DMS53 treated with DMSO at 0.1 percent for 48 hours (cell line): ENCODE measurements around the gene PCGF3.
"Not testable (repeated sequence)": the region's sequence is repeated elsewhere in the genome, so short reads cannot be mapped to it uniquely, and the experiment has no call there.

Experiments used
- DNase-seq: peaks from one replicate; lab custom pipeline; 2025; ENCODE audit not compliant: unreplicated experiment; lab: John Stamatoyannopoulos, UW

PCGF3 gene

DNA sequence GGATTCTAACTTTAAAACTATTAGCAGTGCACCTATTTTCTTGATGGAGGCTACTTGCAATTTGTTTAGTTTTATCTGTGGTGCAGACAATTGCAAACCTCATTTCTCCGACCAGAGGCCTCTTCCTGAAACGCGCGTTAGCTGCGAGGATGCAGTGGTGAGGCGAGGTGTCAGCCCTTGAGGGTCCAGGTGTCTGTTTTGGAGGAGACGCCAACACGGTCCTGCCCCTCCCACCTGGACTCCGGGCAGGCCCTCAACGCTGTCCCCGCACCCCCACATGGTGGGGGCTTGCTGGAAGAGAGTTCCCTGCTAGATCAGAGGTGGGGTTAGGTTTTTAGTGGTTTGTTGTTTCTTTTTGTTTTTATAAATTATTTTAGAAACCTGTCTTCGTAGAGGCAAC lies 34.4 kb downstream of the PCGF3 start:
- DNase-seq = no peak

GRCh38 chr4:740656-741282 lies 35.1 kb downstream of the PCGF3 start:
- no peak for DNase-seq

DNA sequence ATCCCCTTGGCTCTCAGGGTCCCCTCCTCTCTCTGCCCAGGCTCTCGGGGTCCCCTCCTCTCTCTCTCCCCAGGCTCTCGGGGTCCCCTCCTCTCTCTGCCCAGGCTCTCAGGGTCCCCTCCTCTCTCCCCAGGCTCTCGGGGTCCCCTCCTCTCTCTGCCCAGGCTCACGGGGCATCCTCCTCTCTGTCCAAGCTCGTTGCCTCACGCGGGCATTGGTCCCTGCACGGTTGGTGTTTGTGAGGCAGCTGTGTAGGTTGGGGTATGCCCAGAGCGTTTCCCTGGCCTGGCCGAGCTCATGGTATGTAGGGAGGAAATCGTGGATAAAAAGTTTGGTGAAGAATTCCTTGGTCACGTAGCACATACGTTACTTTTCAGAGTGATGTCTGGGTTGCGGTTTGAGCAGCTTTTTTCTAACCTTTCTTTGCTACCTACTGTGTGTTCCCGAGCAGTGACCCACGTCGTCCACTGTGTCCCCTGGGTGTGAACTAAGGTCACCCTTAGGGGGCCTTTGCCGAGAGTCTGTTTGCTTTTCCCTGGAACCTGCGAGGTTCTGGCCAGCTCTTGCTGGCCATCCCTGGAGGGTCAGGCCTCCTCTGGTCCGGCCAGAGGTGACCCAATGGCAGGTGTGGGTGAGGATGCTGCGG lies 36.6 kb downstream of the PCGF3 start:
- DNase-seq = no peak

- DNase-seq = peak; percentile 77
Measured at GRCh38 chr4:742742-743311, 37.2 kb downstream of the PCGF3 start.

- DNase-seq = no peak
Measured at GRCh38 chr4:743463-744211, 38.0 kb downstream of the PCGF3 start.

GRCh38 chr4:744212-744841 lies 38.7 kb downstream of the PCGF3 start:
- DNase-seq = no peak

DNA sequence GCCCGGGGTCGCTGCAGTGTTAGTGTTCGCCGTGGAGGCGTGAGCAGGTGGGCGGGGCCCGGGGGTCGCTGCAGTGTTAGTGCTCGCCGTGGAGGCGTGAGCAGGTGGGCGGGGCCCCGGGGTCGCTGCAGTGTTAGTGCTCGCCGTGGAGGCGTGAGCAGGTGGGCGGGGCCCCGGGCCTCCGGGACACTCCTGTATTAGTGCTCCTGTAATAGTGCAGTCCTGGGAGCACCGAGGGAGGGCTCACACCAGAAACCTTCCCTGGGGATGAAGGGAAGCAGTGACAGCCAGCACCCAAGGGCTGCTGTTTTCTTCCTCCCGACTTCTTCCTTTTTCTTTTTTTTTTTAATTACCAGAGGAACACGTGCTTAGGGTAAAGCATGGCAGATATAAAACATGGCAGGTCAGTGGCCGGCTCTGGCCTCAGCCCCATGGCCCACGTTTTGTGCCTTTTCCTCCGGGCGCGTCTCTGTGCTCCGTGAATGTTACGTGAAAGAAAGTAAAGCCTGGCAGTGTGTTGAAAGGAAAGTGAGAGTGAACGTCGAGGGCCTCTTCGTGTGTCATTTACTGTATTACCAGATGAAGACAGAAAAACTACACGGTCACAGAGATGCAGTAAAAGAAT lies 42.0 kb downstream of the PCGF3 start:
- DNase-seq = no peak

DNA sequence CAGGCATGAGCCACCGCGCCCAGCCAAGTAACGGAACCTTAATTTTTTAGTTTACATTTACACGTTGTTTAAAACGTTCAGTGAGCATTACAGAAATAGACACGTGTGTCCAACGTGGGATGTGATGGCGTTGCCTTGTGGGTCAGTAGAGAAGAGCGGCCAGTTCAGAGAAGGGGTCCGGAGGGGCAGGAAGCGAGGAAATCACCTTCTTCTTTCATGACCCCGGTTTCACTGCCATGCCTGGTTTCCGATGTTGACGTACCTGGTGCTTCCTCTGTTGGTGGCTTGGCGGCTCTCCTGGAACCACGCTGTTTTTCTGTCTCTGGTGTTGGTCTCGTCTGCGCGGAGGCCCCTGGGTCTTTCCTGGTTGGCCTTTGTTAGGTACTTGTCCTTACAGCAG lies 42.8 kb downstream of the PCGF3 start:
- no peak for DNase-seq

DNA sequence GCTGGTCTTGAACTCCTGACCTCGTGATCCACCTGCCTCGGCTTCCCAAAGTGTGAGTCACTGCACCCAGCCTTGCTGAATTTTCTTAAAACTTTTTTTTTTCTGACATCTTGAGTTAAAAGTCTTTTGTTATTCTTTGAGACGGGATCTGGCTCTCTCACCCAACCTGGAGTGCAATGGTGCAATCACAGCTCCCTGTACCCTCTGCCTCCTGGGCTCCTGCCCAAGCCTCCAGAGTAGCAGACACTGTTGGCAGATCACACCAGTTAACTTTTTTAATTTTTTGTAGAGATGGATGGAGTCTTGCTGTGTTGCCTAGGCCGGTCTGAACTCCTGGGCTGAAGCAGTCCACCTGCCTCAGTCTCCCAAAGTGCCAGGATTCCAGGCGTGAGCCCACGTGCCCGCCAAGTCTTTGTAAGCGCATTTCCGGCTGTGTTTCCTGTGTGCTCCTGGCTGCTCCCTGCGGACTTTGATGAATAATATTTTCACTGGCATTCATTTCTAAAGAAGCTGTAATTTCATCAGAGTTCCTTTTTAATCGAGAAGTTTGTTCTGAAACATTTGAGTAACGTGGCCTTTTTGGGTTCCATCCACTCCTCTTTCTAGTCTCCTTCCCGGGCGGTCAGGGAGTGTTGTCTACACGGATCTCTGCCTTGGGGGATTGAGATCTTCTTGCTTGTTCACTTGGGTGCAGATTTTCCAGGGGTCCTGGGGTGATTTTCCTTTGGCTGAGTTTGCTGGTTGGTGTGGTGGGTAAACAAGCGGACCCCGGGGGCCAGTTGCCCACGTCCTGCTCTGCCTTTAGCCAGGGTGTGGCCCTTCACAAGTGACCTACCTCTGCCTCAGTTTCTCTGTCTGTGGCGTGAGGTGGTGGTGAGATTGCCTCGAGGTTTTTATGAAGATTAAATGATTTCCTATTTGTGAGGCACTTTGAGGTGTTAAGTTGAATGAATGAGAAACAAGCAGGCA lies 44.4 kb downstream of the PCGF3 start:
- no peak for DNase-seq

DNA sequence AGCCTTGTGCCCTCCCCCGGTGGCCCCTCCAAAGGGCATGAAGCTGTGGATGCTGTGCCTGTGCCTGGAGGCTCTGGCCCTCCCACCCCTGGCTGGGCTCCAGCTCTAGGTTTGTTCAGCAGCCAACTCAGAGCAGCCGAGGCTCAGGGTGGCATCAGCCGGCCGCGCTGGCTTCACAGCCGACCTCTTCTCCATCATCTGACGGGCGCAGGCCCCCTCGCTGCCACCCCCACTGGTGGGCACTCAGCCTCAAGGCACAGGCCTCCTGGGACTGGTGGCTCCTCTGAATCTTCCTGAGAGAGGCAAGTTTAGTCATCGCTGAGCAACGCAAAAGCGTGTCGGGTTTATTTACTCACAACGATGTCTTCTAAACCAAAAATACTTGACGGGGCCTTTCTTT lies 46.0 kb downstream of the PCGF3 start:
- no peak for DNase-seq

DNA sequence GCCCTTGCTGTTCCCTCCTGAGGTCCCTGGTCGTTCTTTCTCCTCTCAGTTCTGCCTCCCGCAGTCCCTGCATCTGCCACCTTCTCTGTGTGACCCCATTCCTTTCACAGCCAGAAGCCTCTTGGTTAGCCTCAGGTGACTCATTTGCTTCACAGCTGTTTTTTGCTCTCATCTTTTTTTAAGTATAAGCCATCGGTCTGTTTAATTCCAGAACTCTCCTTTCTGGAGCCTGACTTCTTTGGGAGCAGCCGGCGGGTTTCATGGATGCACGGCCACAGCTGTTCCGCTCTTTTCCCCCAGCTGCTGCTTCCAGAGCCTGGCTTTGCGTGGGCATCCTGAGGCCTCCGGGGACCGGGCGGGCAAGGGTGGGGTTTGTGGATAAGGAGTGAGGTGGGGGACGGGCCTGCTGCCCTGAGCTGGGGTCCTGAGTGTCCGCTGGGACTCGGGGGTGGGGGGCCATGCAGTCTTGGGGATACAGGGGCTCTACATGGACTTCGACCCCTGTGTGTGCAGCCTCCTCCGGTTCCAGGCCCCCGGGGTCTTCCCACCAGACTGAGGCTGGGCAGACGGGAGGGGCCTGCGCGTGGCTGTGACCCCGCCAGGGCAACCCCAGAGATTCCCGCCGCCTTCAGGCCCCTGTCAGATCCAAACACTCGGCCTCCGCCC lies 46.7 kb downstream of the PCGF3 start:
- no peak for DNase-seq

- not testable (repeated sequence) for DNase-seq
Measured at GRCh38 chr4:753186-753585, 47.6 kb downstream of the PCGF3 start.

GRCh38 chr4:754221-755120 lies 48.8 kb downstream of the PCGF3 start:
- no peak for DNase-seq

DNA sequence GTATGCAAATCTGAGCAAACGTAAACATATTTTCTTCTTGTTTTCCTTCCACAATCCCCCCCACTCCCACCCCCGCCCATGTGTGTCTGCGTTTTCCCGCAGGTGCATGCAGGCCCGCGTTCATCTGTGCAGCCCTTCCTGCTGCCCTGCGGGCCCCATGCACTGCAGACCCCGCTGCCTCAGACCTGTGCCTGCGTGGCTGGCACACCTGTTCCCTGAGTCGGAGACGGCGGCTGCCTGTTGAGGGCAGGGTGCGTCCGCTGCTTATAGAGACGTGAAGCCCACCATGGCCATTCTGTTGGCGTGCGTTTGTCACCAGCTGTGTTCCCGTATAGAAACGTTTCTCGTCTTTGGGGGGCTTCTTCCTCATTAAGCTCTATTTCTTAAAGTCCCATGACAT lies 51.5 kb downstream of the PCGF3 start:
- no peak for DNase-seq

GRCh38 chr4:759810-760209 lies 54.2 kb downstream of the PCGF3 start:
- not testable (repeated sequence) for DNase-seq

- DNase-seq = no peak
Measured at GRCh38 chr4:760616-761015, 55.0 kb downstream of the PCGF3 start.

DNA sequence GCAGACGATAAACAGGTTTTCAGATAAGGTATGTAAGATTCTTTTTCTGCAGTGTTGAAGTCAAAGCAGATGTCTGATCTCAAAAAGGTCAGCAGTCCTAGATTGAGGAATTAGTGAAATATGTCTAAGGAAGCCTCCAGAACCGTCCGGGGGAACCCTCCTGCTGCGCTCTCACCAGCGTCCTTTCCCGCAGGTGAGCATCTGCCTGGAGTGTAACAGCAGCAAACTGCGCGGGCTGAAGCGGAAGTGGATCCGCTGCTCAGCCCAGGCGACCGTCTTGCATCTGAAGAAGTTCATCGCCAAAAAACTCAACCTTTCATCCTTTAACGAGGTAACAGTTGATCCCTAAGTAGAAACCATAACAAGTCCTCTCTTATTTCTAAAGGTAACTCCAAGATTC lies 55.5 kb downstream of the PCGF3 start:
- DNase-seq = no peak

DNA sequence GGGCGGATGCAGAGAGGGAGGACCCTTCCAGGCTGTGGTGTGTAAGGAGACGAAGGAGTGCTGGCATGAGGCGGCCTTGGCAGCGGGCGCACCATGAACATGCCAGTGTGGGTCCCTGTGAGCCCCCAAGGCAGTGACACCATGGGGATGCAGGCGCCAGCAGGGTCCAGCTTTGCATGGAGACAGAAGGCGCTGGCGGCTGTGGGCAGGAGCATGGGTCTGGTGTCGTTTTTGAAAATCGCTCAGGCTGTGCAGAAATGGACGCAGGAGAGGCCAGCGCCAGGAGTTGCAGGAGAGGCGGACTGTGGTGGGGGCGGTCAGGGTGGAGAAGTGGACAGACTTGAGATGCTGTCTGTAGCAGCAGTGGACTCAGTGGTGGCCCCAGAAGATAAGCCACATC lies 56.1 kb downstream of the PCGF3 start:
- DNase-seq = no peak
